ENCODE data around the gene DCC. TPM values are rescaled to one million over a fixed set of nuclear protein-coding genes. Genes with fewer than 3 reads are reported as not detected.

Gene DCC
- total and polyA plus RNA-seq, 9 donors = under 0.01 to 0.77 (median 0.30) TPM; not detected in 3

DNA sequence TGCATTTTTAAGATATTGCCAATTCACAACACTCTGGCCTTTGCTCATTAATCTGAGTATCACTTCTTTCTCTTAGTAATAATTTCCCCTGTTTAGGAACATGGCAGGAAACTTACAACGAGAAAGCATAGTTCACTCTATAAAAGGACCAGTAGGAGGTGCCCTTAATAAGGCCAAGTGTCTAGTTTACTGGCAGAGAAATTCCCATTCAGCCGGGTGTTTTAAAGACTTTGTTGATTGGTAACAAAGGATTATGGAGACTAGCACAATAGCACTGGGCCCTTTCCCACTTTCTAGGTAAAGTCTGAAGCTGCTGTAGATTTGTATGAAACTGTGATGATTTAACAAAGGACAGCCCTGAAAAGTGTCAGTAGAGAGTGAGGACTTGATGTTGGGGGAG is 3.1 kb downstream of the DCC start:
- intact Hi-C loops (cut with DNase I) = no loop called here
- no peak for DNase-seq
- TF ChIP-seq, protein P1, sequence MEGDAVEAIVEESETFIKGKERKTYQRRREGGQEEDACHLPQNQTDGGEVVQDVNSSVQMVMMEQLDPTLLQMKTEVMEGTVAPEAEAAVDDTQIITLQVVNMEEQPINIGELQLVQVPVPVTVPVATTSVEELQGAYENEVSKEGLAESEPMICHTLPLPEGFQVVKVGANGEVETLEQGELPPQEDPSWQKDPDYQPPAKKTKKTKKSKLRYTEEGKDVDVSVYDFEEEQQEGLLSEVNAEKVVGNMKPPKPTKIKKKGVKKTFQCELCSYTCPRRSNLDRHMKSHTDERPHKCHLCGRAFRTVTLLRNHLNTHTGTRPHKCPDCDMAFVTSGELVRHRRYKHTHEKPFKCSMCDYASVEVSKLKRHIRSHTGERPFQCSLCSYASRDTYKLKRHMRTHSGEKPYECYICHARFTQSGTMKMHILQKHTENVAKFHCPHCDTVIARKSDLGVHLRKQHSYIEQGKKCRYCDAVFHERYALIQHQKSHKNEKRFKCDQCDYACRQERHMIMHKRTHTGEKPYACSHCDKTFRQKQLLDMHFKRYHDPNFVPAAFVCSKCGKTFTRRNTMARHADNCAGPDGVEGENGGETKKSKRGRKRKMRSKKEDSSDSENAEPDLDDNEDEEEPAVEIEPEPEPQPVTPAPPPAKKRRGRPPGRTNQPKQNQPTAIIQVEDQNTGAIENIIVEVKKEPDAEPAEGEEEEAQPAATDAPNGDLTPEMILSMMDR (IDR thresholded peaks at IDR 0.05) = no peak
- TF ChIP-seq EP300 (IDR thresholded peaks at IDR 0.05) (no peak), POLR2A (IDR thresholded peaks at IDR 0.05) (no peak)
- WGBS, 3 donors = 37 to 50% (median 47%) methylated on average over 2 of the region's 2 CpGs
- Histone ChIP-seq H3K27me3 (no peaks in the 10 kb centered on the region), H3K4me1 (ENCODE audit: insufficient read depth) (peaks cover 2% of the 10 kb centered on the region), H3K36me3 (no peaks in the 10 kb centered on the region), H3K4me3 (no peak overlapping the region), H3K9me3 (no peaks in the 10 kb centered on the region), H3K27ac (no peak overlapping the region)

DNA sequence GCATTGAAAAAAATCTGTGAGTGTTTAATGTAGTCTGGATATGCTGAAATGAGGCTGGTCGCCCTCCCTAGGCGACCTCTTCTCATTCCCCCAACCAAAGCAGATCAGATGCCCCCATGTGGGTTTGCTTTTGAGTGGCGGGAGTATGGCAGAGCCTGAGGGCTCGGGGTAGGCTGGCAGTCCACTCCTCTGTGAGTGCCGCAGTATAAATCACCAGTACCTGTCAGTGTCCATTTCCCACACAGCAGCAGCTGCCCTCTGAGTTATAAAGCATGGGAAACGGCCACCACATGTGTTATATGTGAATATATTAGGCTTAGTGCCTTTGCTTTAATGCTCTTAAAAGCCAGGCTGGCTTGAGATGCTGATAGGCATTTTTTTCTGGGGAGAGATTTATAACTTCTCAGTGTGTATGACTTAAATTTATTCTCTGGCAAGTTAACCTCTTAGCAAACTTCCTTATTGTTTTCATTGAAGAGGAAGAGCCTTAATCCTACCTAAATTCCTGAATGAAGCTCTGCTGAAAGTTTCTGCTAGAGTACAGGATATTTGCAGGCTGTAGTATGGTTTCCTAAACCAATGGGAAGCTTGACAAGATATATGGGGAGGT is 3.8 kb downstream of the DCC start:
- Histone ChIP-seq H3K36me3 (no peaks in the 10 kb centered on the region), H3K4me1 (ENCODE audit: insufficient read depth) (peaks cover 2% of the 10 kb centered on the region), H3K9me3 (no peaks in the 10 kb centered on the region), H3K27me3 (no peaks in the 10 kb centered on the region), H3K27ac (no peak overlapping the region), H3K4me3 (no peak overlapping the region)
- TF ChIP-seq, protein P1 (IDR thresholded peaks at IDR 0.05) = no peak
- TF ChIP-seq POLR2A (IDR thresholded peaks at IDR 0.05) = no peak
- TF ChIP-seq EP300 (IDR thresholded peaks at IDR 0.05) = no peak
- no peak for DNase-seq
- intact Hi-C loops (cut with DNase I) = no loop called here
- 68 to 81% (median 76%) methylated on average over 6 of the region's 6 CpGs for WGBS, 3 donors

DNA sequence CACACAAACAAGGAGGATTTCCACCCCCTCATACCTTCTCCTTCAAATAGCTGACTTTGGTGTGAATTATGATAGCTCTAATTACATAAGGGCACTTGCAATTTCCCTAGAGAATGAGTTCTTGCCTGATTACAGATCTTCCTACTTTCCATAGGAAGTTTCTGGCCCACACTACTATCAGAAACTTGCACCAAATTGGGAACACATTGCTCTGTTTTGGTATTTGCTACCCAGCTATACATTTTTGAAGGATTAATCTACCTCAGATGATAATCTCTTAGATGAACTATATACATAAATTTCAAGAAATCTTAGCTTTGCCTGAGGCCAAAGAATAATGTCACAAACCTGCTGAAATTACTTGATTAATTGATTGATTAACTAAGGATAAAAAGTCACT is 4.9 kb downstream of the DCC start:
- TF ChIP-seq, protein P1 (IDR thresholded peaks at IDR 0.05) = no peak
- TF ChIP-seq EP300 (IDR thresholded peaks at IDR 0.05) = no peak
- TF ChIP-seq POLR2A (IDR thresholded peaks at IDR 0.05) = no peak
- Histone ChIP-seq H3K4me3 (no peak overlapping the region), H3K4me1 (ENCODE audit: insufficient read depth) (peaks cover 2% of the 10 kb centered on the region), H3K27me3 (no peaks in the 10 kb centered on the region), H3K36me3 (no peaks in the 10 kb centered on the region), H3K9me3 (no peaks in the 10 kb centered on the region), H3K27ac (no peak overlapping the region)
- no peak for DNase-seq
- intact Hi-C loops (cut with DNase I) = no loop called here

DNA sequence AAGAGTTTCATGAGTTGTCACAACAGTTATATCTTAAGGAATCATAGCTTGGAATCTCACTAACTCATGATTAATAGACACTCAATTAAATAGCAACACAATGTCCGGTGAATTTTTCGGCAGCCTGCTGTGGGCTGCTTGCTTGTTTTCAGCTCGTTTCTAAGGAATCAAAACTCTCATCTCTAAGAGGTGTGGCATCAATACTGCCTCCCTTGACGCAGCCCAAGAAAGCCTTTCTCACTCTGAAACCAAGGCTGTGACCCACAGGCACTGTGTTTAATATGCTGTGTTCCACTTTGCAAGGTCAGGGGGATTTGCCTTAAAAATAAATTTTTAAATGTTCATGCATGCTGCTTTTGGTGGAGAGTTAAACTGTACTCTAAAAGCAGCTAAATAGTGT is 5.4 kb downstream of the DCC start:
- Histone ChIP-seq H3K36me3 (no peaks in the 10 kb centered on the region), H3K27ac (no peak overlapping the region), H3K4me3 (no peak overlapping the region), H3K4me1 (ENCODE audit: insufficient read depth) (peaks cover 2% of the 10 kb centered on the region), H3K27me3 (no peaks in the 10 kb centered on the region), H3K9me3 (no peaks in the 10 kb centered on the region)
- TF ChIP-seq, protein P1 (IDR thresholded peaks at IDR 0.05) = no peak
- no peak for TF ChIP-seq EP300 (IDR thresholded peaks at IDR 0.05)
- no peak for TF ChIP-seq POLR2A (IDR thresholded peaks at IDR 0.05)
- WGBS, 3 donors = 34 to 48% (median 38%) methylated on average over 4 of the region's 4 CpGs
- intact Hi-C loops (cut with DNase I) = no loop called here
- DNase-seq = no peak
